Hepatocyte (in vitro differentiated cells): ENCODE results near the gene ZNF438. TPM values are rescaled to one million over a fixed set of nuclear protein-coding genes. Genes with fewer than 3 reads are reported as not detected.

Experiments used
- DNase-seq: peaks from one replicate; pipeline ENCODE4 v3.0.0-alpha.2; 2016; ENCODE audit warnings: low spot score
- H2AFZ ChIP-seq: fragments of 200-600 bp; sonication (generic); 2 replicates; pipeline ENCODE4 v1.6.0; 2016; ENCODE audit warnings: antibody characterized with exemption, mild to moderate bottlenecking
- H3K27ac ChIP-seq: fragments of 200-600 bp; sonication (generic); 2 replicates; pipeline ENCODE4 v1.5.1; 2016; ENCODE audit warnings: mild to moderate bottlenecking
- H3K27me3 ChIP-seq: fragments of 200-600 bp; sonication (generic); 2 replicates; pipeline ENCODE4 v1.6.1; 2016
- H3K36me3 ChIP-seq: fragments of 200-600 bp; sonication (generic); replicated peaks from 2 replicates; pipeline ENCODE4 v1.5.1; 2016; ENCODE audit warnings: low read depth; ENCODE audit not compliant: insufficient read depth
- H3K4me1 ChIP-seq: fragments of 200-600 bp; sonication (generic); 2 replicates; pipeline ENCODE4 v1.5.1; 2016; ENCODE audit warnings: mild to moderate bottlenecking, moderate library complexity; ENCODE audit not compliant: insufficient read depth
- H3K4me2 ChIP-seq: fragments of 200-600 bp; sonication (generic); 2 replicates; pipeline ENCODE4 v1.6.0; 2016
- H3K4me3 ChIP-seq: fragments of 200-600 bp; sonication (generic); 2 replicates; pipeline ENCODE4 v1.5.1; 2016; ENCODE audit warnings: mild to moderate bottlenecking
- H3K79me2 ChIP-seq: fragments of 200-600 bp; sonication (generic); 2 replicates; pipeline ENCODE4 v1.6.0; 2017; ENCODE audit warnings: mild to moderate bottlenecking
- H3K9me2 ChIP-seq: fragments of 200-600 bp; sonication (generic); replicated peaks from 2 replicates; pipeline ENCODE4 v1.6.0; 2017; ENCODE audit warnings: mild to moderate bottlenecking; ENCODE audit not compliant: insufficient read depth
- H3K9me3 ChIP-seq: fragments of 200-600 bp; sonication (generic); 2 replicates; pipeline ENCODE4 v1.5.1; 2016; ENCODE audit warnings: low read depth, mild to moderate bottlenecking
- H4K20me1 ChIP-seq: fragments of 200-600 bp; sonication (generic); 2 replicates; pipeline ENCODE4 v1.6.0; 2016; ENCODE audit warnings: mild to moderate bottlenecking; ENCODE audit not compliant: insufficient read depth, poor library complexity, severe bottlenecking
- CTCF ChIP-seq: fragments of 200-600 bp; sonication (generic); IDR thresholded peaks from 2 replicates; pipeline ENCODE4 v1.5.1; 2016; ENCODE audit warnings: antibody characterized with exemption, mild to moderate bottlenecking; ENCODE audit not compliant: poor library complexity
- EZH2 ChIP-seq: fragments of 200-600 bp; sonication (generic); IDR thresholded peaks from 2 replicates; pipeline ENCODE4 v1.6.1; 2016; ENCODE audit warnings: antibody characterized with exemption, mild to moderate bottlenecking, borderline replicate concordance
- EZH2phosphoT487 ChIP-seq: fragments of 200-600 bp; sonication (generic); IDR thresholded peaks from one replicate; pipeline ENCODE4 v1.6.1; 2018; ENCODE audit warnings: antibody characterized with exemption, mild to moderate bottlenecking, low read depth, moderate library complexity; ENCODE audit not compliant: unreplicated experiment, severe bottlenecking
- WGBS: methylation state at CpG from one replicate; pipeline ENCODE4 v1.1.6; 2016; ENCODE audit warnings: low lambda C conversion rate; ENCODE audit errors: missing lambda C conversion rate; 5-methylcytosine and 5-hydroxymethylcytosine counted together
- polyA plus RNA-seq: library from polyadenylated mRNA; unstranded; fragments of >200 nt; fragmentation: Nextera tagmentation; extraction: Ambion mirVana; gene quantifications from 2 replicates; pipeline ENCODE4 v1.2.1, GENCODE V29; 2016
- total RNA-seq: library from RNA; depleted of rRNA; stranded (reverse); fragments of >200 nt; gene quantifications from 2 replicates; pipeline ENCODE4 v1.2.3, GENCODE V29; 2014

The ZNF438 gene
- total and polyA plus RNA-seq, 2 experiments from 2014 or later = 2.3 to 5.0 TPM

- Histone ChIP-seq H3K4me2 (no peak overlapping the region), H3K27ac (peak overlapping the region; percentile 78), H4K20me1 (no peaks in the 10 kb centered on the region), H3K27me3 (no peaks in the 10 kb centered on the region), H2AFZ (no peak overlapping the region), H3K4me3 (no peak overlapping the region), H3K79me2 (no peaks in the 10 kb centered on the region), H3K9me3 (no peaks in the 10 kb centered on the region), H3K36me3 (no peaks in the 10 kb centered on the region), H3K4me1 (peaks cover 28% of the 10 kb centered on the region), H3K9me2 (no peaks in the 10 kb centered on the region)
- TF ChIP-seq EZH2 (no peak), CTCF (no peak), EZH2phosphoT487 (no peak)
- WGBS = 91% methylated on average over 17 of the region's 17 CpGs
- DNase-seq = no peak
Observed at GRCh38 chr10:30821994-30822692, 209.5 kb downstream of the ZNF438 start.

GRCh38 chr10:30821261-30821993 lies 210.2 kb downstream of the ZNF438 start:
- Histone ChIP-seq H3K27ac (peak overlapping the region; percentile 78), H3K4me1 (peaks cover 28% of the 10 kb centered on the region), H3K9me3 (no peaks in the 10 kb centered on the region), H4K20me1 (no peaks in the 10 kb centered on the region), H3K27me3 (no peaks in the 10 kb centered on the region), H3K4me3 (no peak overlapping the region), H3K36me3 (no peaks in the 10 kb centered on the region), H3K79me2 (no peaks in the 10 kb centered on the region), H3K4me2 (no peak overlapping the region), H3K9me2 (no peaks in the 10 kb centered on the region), H2AFZ (no peak overlapping the region)
- TF ChIP-seq CTCF (no peak), EZH2phosphoT487 (no peak), EZH2 (no peak)
- DNase-seq = no peak
- 54% methylated on average over 10 of the region's 10 CpGs for WGBS

GRCh38 chr10:30820261-30820991 lies 211.2 kb downstream of the ZNF438 start:
- WGBS = 46% methylated on average over 10 of the region's 10 CpGs
- Histone ChIP-seq H3K9me3 (no peaks in the 10 kb centered on the region), H3K4me1 (peaks cover 28% of the 10 kb centered on the region), H3K79me2 (no peaks in the 10 kb centered on the region), H4K20me1 (no peaks in the 10 kb centered on the region), H3K27ac (peak overlapping the region; percentile 78), H3K4me2 (peak overlapping the region; percentile 42), H3K4me3 (no peak overlapping the region), H3K27me3 (no peaks in the 10 kb centered on the region), H2AFZ (no peak overlapping the region), H3K9me2 (no peaks in the 10 kb centered on the region), H3K36me3 (no peaks in the 10 kb centered on the region)
- no peak for DNase-seq
- TF ChIP-seq EZH2phosphoT487 (no peak), EZH2 (no peak), CTCF (no peak)
